Lower leg skin (tissue), 3 donors: ENCODE data around the gene STK10.

Experiments used
- CTCF ChIP-seq, 3 donors: fragments of 450-650 bp; IDR thresholded peaks; one replicate each; pipeline ENCODE4 v1.5.1; 2016; ENCODE audit warnings: antibody characterized with exemption in 3 of 3, mild to moderate bottlenecking in 3 of 3, moderate library complexity in 2 of 3
- POLR2A ChIP-seq, 2 donors: fragments of 450-650 bp; IDR thresholded peaks; one replicate each; pipeline ENCODE4 v1.6.1; 2016 to 2017; ENCODE audit warnings: antibody characterized with exemption in 2 of 2, mild to moderate bottlenecking in 1 of 2, moderate library complexity in 1 of 2

- no peak for TF ChIP-seq CTCF (IDR thresholded peaks at IDR 0.05)
- no peak for TF ChIP-seq POLR2A (IDR thresholded peaks at IDR 0.05)
These were observed 7.1 kb downstream of the STK10 start for GRCh38 chr5:172180936-172181335.
